ENCODE results near the gene CHN2. TPM values are rescaled to one million over a fixed set of nuclear protein-coding genes. Genes with fewer than 3 reads are reported as not detected.

The CHN2 gene
- total RNA-seq, 1 experiment from 2014 or later = 0.15 TPM

DNA sequence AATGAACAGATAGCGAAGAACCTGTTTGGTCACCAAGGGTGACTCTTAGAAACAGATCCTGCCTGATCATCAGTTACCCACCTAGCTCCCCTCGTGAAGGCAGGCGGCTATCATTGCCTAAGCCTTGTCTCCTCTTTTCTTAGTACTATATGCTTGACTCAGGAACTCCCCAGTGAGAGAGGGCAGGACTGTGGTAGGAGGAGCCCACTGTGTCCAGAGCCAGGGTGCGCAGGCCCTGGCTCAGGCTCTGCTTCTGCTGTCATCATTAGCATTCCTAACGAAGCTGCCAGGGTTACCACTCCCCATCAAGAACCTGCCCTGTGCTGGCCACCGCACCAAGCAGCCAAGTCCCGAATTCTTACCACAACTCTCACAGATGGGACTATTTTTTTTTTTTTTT lies 160.8 kb downstream of the CHN2 start:
- CTCF ChIA-PET = no interaction called here
- POLR2A ChIA-PET = no interaction called here
- no peak for DNase-seq (ENCODE audit: low read depth, low spot score)
- no peak for TF ChIP-seq SIN3A (IDR thresholded peaks at IDR 0.05; ENCODE audit: borderline replicate concordance, insufficient read depth, low read depth, low read length)
- no peak for TF ChIP-seq TCF7L2 (IDR thresholded peaks at IDR 0.05; ENCODE audit: low read depth, low read length)
- no peak for TF ChIP-seq POLR2AphosphoS5 (IDR thresholded peaks at IDR 0.05; ENCODE audit: low read depth, low read length)
- no peak for TF ChIP-seq CTCF (IDR thresholded peaks at IDR 0.05)
- TF ChIP-seq REST (IDR thresholded peaks at IDR 0.05; ENCODE audit: insufficient read depth in 1 of 2, low read depth in 2 of 2, low read length in 1 of 2) = no peak
- no peaks in the 10 kb centered on the region for H3K4me1 ChIP-seq (ENCODE audit: control insufficient read depth, insufficient read depth, low read length)
- no peak for ATAC-seq
- in situ Hi-C loops (cut with HindIII; ENCODE audit: low pct_unique_long_range_greater_than_20kb, low sequenced_read_pairs) = no loop called here
- H3K27ac ChIP-seq (ENCODE audit: low read length) = no peak overlapping the region
- intact Hi-C loops (cut with micrococcal nuclease; ENCODE audit: unreplicated experiment) = no loop called here
- no peaks in the 10 kb centered on the region; the same call in 1 of the 2 replicates for H3K27me3 ChIP-seq (ENCODE audit: control insufficient read depth, insufficient read depth, low read length)
- no peak overlapping the region for H3K4me3 ChIP-seq (ENCODE audit: low read depth in 2 of 2, low read length in 2 of 2)
- BruUV-seq (replicated peaks) = no TSS peak
- no peaks in the 10 kb centered on the region for H3K36me3 ChIP-seq (ENCODE audit: control insufficient read depth, insufficient read depth, low read length)
- no peaks in the 10 kb centered on the region for H3K9me3 ChIP-seq (ENCODE audit: control insufficient read depth, insufficient read depth, low read depth, low read length)

DNA sequence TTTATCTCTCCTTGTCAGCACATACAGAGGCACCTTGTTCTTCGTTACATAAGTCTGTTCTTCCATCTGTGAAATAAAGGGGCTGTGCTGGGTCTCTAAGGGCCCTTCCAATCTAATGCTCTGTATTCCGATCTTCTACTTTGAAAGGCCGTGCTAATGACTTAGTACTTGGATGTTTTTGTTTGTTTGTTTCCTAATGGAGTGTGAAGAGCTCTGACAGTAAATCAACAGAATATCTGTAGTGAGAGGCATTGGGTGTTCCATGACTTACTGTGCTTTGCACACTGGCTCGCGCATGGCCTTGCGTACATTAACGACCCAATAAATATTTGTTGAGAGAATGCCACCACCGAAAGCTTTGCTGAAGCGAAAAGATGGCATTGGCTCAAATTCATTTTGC lies 162.1 kb downstream of the CHN2 start:
- intact Hi-C loops (cut with micrococcal nuclease; ENCODE audit: unreplicated experiment) (no loop called here), in situ Hi-C loops (cut with HindIII; ENCODE audit: low pct_unique_long_range_greater_than_20kb, low sequenced_read_pairs) (no loop called here)
- no peak for DNase-seq (ENCODE audit: low read depth, low spot score)
- POLR2A ChIA-PET = no interaction called here
- Histone ChIP-seq H3K4me1 (ENCODE audit: control insufficient read depth, insufficient read depth, low read length) (no peaks in the 10 kb centered on the region), H3K36me3 (ENCODE audit: control insufficient read depth, insufficient read depth, low read length) (no peaks in the 10 kb centered on the region), H3K9me3 (ENCODE audit: control insufficient read depth, insufficient read depth, low read depth, low read length) (no peaks in the 10 kb centered on the region), H3K27me3 (ENCODE audit: control insufficient read depth, insufficient read depth, low read length) (no peaks in the 10 kb centered on the region; the same call in 1 of the 2 replicates), H3K4me3 (ENCODE audit: low read depth in 2 of 2, low read length in 2 of 2) (no peak overlapping the region), H3K27ac (ENCODE audit: low read length) (no peak overlapping the region)
- CTCF ChIA-PET = no interaction called here
- TF ChIP-seq TCF7L2 (IDR thresholded peaks at IDR 0.05; ENCODE audit: low read depth, low read length) (no peak), POLR2AphosphoS5 (IDR thresholded peaks at IDR 0.05; ENCODE audit: low read depth, low read length) (no peak), SIN3A (IDR thresholded peaks at IDR 0.05; ENCODE audit: borderline replicate concordance, insufficient read depth, low read depth, low read length) (no peak), REST (IDR thresholded peaks at IDR 0.05; ENCODE audit: insufficient read depth in 1 of 2, low read depth in 2 of 2, low read length in 1 of 2) (no peak), CTCF (IDR thresholded peaks at IDR 0.05) (no peak)
- ATAC-seq = no peak
- no TSS peak for BruUV-seq (replicated peaks)

Data from Panc1 (cell line).